ENCODE data around the gene KRTAP20-4. TPM values are rescaled to one million over a fixed set of nuclear protein-coding genes. Genes with fewer than 3 reads are reported as not detected.

KRTAP20-4 gene
- not detected for total RNA-seq (ENCODE audit: unreplicated experiment)
- long read RNA-seq, result 0 reads

GRCh38 chr21:30620522-30620921 is at the start of gene KRTAP20-4:
Gene KRTAP20-4, plus strand, starts transcription at chr21:30620627.
- peaks cover 9% of the 10 kb centered on the region for H3K36me3 Mint-ChIP-seq (ENCODE audit: low read depth, unreplicated experiment)
- H3K27me3 Mint-ChIP-seq (ENCODE audit: unreplicated experiment), result no peaks in the 10 kb centered on the region
- DNase-seq (ENCODE audit: low spot score), result no peak
- H3K4me1 Mint-ChIP-seq (ENCODE audit: unreplicated experiment), result no peaks in the 10 kb centered on the region
- H3K4me3 Mint-ChIP-seq (ENCODE audit: unreplicated experiment), result no peak within 1 kb of the TSS
- no peaks in the 10 kb centered on the region for H3K9me3 Mint-ChIP-seq (ENCODE audit: unreplicated experiment)
- H3K27ac Mint-ChIP-seq (ENCODE audit: unreplicated experiment), result no peak within 1 kb of the TSS
- TF ChIP-seq, protein P1, sequence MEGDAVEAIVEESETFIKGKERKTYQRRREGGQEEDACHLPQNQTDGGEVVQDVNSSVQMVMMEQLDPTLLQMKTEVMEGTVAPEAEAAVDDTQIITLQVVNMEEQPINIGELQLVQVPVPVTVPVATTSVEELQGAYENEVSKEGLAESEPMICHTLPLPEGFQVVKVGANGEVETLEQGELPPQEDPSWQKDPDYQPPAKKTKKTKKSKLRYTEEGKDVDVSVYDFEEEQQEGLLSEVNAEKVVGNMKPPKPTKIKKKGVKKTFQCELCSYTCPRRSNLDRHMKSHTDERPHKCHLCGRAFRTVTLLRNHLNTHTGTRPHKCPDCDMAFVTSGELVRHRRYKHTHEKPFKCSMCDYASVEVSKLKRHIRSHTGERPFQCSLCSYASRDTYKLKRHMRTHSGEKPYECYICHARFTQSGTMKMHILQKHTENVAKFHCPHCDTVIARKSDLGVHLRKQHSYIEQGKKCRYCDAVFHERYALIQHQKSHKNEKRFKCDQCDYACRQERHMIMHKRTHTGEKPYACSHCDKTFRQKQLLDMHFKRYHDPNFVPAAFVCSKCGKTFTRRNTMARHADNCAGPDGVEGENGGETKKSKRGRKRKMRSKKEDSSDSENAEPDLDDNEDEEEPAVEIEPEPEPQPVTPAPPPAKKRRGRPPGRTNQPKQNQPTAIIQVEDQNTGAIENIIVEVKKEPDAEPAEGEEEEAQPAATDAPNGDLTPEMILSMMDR (IDR thresholded peaks at IDR 0.05; ENCODE audit: unreplicated experiment), result no peak

DNA sequence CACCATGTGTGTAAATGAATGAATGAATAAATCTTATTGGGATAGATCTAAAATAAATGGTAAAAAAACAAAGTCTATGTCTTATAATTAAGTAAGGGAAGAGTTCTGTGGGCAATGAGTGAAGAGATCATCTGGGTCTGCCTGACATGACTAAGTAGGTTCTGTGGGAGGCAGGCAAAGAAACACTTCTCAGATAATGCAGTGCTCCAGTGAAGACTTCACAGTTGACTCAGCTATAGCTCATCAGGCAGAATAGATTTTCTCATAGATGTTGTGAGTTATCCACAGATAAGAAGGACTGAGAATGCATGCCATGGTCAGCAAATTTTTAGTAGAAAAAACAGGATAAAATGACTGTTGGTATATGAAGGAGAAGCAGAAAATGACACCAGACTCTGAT is 42.7 kb upstream of the KRTAP20-4 start:
- H3K27ac Mint-ChIP-seq (ENCODE audit: unreplicated experiment), result no peak overlapping the region
- TF ChIP-seq, protein P1 (IDR thresholded peaks at IDR 0.05; ENCODE audit: unreplicated experiment), result no peak
- H3K27me3 Mint-ChIP-seq (ENCODE audit: unreplicated experiment), result no peaks in the 10 kb centered on the region
- H3K36me3 Mint-ChIP-seq (ENCODE audit: low read depth, unreplicated experiment), result no peaks in the 10 kb centered on the region
- no peak overlapping the region for H3K4me3 Mint-ChIP-seq (ENCODE audit: unreplicated experiment)
- H3K4me1 Mint-ChIP-seq (ENCODE audit: unreplicated experiment), result peaks cover 8% of the 10 kb centered on the region
- no peaks in the 10 kb centered on the region for H3K9me3 Mint-ChIP-seq (ENCODE audit: unreplicated experiment)
- no peak for DNase-seq (ENCODE audit: low spot score)

GRCh38 chr21:30579346-30579745 is 41.1 kb upstream of the KRTAP20-4 start:
- TF ChIP-seq, protein P1 (IDR thresholded peaks at IDR 0.05; ENCODE audit: unreplicated experiment), result no peak
- no peak overlapping the region for H3K4me3 Mint-ChIP-seq (ENCODE audit: unreplicated experiment)
- no peaks in the 10 kb centered on the region for H3K9me3 Mint-ChIP-seq (ENCODE audit: unreplicated experiment)
- H3K27ac Mint-ChIP-seq (ENCODE audit: unreplicated experiment), result no peak overlapping the region
- no peaks in the 10 kb centered on the region for H3K27me3 Mint-ChIP-seq (ENCODE audit: unreplicated experiment)
- no peaks in the 10 kb centered on the region for H3K36me3 Mint-ChIP-seq (ENCODE audit: low read depth, unreplicated experiment)
- DNase-seq (ENCODE audit: low spot score), result no peak
- H3K4me1 Mint-ChIP-seq (ENCODE audit: unreplicated experiment), result peaks cover 8% of the 10 kb centered on the region

DNA sequence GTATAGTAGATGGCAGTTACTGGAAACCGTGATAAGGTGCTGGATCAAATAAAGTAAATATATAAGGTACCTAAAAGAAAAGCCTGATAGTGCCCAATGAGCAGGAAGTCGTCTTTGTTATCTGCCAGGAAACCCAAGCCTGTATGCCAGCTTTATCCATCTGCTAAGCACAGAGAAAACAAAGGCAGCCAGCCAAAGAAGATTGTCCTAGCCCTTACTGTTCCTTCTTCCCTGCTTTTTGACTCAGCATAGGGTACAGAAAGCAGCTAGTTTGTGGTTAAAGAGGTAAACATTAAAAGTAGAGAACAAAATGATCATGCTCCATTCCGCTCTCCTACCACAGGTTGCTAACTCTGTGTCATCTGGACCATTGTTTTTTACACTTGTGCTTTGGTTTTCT is 40.3 kb upstream of the KRTAP20-4 start:
- no peak for DNase-seq (ENCODE audit: low spot score)
- TF ChIP-seq, protein P1 (IDR thresholded peaks at IDR 0.05; ENCODE audit: unreplicated experiment), result no peak
- Mint-ChIP-seq H3K36me3 (ENCODE audit: low read depth, unreplicated experiment) (no peaks in the 10 kb centered on the region), H3K27me3 (ENCODE audit: unreplicated experiment) (no peaks in the 10 kb centered on the region), H3K4me3 (ENCODE audit: unreplicated experiment) (no peak overlapping the region), H3K9me3 (ENCODE audit: unreplicated experiment) (no peaks in the 10 kb centered on the region), H3K4me1 (ENCODE audit: unreplicated experiment) (peaks cover 8% of the 10 kb centered on the region), H3K27ac (ENCODE audit: unreplicated experiment) (no peak overlapping the region)

DNA sequence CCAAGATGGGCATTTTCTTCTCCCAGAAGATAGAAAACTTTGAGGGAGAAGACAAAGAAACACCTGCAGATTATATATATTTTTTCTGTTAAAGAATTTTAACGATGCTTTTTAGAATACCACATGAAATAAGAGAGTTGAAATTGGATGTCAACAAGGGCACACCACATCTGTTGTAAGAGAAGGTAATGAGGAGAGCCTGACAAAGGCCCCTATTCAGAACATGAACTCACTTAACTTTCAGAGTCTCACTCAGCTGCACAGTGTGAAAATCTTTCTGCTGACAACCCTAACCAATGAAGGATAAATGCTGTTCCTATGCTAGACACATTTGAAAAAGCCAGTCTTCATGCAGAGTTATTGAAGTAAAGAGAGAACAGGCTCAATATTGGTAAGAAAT is 37.6 kb upstream of the KRTAP20-4 start:
- TF ChIP-seq, protein P1 (IDR thresholded peaks at IDR 0.05; ENCODE audit: unreplicated experiment), result no peak
- DNase-seq (ENCODE audit: low spot score), result no peak
- no peaks in the 10 kb centered on the region for H3K9me3 Mint-ChIP-seq (ENCODE audit: unreplicated experiment)
- H3K27me3 Mint-ChIP-seq (ENCODE audit: unreplicated experiment), result no peaks in the 10 kb centered on the region
- no peak overlapping the region for H3K4me3 Mint-ChIP-seq (ENCODE audit: unreplicated experiment)
- no peaks in the 10 kb centered on the region for H3K36me3 Mint-ChIP-seq (ENCODE audit: low read depth, unreplicated experiment)
- peaks cover 8% of the 10 kb centered on the region for H3K4me1 Mint-ChIP-seq (ENCODE audit: unreplicated experiment)
- no peak overlapping the region for H3K27ac Mint-ChIP-seq (ENCODE audit: unreplicated experiment)
